GM19023 (cell line): ENCODE results near the gene LDB2.

Source experiments
- ATAC-seq: cut with Tn5 transposase; IDR thresholded peaks from one replicate; pipeline ENCODE4 v1.9.1; 2021; ENCODE audit warnings: mild to moderate bottlenecking, moderate library complexity; ENCODE audit not compliant: unreplicated experiment

LDB2 gene

GRCh38 chr4:16809064-16809463 lies 89.4 kb downstream of the LDB2 start:
- no peak for ATAC-seq

DNA sequence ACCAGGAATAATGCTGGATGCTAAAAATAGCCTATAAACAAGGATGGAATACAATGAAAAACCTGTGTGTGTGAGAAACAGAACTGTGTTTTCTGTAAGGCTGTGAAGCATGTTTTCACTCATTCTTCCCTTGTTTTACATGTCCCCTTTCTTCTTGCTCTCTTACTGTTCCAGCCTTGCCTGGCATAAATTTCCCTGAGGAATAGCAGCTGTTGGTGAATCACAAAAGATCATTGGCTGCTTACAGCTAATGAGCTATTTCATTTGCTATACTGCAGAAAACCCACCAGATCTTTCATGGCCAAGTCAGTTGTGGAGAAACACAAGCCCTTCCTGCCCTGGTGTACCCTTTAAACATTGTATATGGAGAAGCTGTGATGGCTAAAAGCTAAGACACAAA lies 91.1 kb downstream of the LDB2 start:
- no peak for ATAC-seq

DNA sequence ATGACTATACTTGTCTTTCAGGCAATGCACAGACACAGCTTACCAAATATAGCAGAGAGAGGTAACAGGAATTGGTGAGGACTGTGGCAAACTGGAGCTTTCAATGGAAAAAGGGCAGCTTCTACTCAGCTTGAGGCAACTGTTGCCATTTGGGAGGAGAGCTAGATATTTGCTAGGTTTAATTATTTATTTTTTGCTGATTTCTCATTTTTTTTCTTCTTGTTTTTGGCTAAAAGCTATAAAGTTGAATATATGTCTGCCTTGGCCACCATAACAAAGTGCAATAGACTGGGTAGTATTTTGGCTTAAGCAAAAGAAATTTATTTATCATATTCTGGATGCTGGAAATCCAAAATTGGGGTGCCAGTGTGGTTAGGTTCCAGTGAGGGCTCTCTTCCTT lies 93.9 kb downstream of the LDB2 start:
- ATAC-seq: no peak

DNA sequence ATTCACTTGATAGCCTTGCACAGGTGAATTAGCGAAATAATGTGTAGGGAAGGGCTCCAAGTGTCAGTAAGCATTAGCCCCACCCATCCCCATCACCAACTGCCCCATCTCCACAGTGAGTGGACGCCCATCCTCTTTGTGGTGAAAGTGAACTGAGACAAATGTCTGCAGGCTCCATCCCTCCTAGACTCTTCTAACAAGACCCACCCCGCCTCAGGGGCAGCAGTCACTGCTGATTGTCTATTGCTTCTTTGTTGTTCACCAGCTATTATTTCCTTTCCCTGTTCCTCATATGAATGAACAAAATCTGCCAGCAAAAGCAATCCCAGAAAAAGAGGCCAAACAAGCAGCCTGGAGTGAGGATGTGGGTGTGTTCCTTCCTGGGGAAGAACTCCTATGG lies 96.4 kb downstream of the LDB2 start:
- no peak for ATAC-seq

- ATAC-seq: no peak
These were observed 97.1 kb downstream of the LDB2 start for GRCh38 chr4:16801356-16801755.

GRCh38 chr4:16794816-16795445 lies 103.5 kb downstream of the LDB2 start:
- peak; percentile 58 for ATAC-seq

DNA sequence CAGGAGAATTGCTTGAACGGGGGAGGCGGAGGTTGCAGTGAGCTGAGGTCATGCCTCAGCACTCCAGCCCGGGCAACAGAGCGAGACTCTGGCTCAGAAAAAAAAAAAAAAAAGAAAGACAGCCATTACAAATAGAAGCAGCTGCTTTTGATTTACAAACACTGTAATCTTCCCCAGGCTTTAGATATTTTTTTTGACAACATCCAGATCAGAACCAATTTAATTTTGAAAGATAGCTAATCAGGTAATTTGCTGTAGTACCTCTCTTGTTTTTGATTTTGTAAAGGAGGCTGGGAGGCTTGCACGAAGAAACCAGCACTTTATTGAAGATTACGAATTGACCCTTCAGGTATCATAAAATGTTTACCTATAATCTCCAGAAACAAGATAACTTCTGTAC lies 107.0 kb downstream of the LDB2 start:
- ATAC-seq: no peak

DNA sequence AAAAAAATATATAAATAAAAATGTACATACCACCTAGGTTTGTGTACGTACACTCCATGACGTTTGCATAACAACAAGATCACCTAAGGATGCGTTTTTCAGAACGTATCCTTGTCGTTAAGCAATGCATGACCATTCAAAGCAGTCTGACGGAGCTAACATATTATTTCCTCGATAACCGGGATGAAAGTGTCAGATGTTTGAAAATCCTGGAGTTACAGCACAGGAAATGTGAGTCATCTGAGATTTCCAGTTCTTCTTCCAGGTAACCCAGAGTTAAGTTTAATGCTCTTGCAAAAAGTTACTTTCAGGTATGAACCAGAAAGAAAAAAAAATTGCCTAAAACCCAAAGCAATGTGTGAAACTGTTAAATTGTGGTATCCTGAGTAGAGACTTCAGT lies 107.9 kb downstream of the LDB2 start:
- ATAC-seq: no peak

DNA sequence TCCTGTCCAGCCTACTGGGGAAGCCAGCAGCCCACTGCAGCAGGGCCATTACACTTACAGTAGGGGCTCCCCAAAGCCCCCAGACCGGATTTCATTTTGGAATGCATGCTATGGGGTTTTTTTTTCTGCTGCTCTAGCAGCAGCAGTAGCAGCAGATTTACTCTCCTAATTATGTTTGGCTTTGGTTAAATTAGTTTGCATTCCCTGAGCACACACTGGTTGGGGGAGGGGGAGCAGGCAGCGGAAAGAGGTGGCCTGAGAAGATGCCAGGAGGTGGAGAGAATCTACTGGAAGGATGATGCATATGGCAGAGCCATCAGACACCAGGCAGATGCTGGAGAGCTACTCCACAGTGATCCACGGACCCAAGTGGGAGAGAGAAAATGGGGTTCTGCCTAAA lies 109.6 kb downstream of the LDB2 start:
- ATAC-seq: no peak

DNA sequence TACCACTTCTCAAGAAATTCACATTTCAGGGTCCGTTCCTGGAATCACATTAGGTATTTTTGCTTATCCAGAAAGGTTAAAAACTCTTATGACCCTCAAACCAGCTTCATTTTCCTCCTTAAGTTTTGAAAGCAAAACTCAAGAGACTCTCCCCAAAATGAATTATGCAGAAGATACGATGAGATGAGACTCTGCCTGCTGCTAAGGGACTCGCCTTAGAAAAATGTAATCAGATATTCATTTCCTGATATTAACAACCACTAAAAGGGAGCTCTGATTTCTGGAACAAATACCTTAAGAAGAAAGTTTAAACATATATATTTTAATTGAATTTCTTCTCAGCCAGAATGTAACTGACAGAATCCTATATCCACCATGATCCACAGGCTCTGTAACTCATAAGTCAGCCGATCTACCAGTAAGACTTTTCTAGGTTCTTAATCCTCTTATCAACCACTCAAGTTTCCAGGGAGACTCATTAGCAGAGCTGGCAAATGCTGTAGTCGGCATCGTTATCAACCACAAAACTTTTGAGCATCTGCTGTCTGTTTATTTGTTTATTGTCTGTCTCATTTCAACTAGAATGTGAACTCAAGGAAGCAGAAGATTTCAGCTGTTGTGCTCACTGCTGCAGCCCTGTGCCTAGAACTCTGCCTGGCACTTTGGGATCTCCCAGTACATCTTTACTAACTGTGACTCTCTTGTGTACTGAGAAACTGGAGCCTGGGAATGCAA lies 112.5 kb downstream of the LDB2 start:
- no peak for ATAC-seq

DNA sequence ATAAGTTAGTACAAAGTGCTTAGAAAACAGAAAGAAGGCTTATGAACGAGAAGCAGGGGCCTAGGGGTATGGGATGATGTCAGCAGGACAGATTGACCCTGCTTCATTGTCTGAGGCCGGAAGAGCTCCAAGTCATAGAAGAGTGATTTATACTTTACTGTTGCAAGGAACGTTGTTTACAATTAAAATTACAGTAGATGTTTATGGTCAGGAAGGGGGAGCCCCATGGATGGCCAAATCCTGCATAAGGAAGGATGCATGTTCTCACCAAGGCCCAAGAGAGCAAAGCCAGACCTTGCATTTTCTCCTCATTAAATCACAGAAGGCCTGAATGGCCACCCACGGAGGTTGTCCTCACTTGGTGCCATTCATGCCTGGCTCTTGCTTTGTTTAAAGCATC lies 115.3 kb downstream of the LDB2 start:
- no peak for ATAC-seq

DNA sequence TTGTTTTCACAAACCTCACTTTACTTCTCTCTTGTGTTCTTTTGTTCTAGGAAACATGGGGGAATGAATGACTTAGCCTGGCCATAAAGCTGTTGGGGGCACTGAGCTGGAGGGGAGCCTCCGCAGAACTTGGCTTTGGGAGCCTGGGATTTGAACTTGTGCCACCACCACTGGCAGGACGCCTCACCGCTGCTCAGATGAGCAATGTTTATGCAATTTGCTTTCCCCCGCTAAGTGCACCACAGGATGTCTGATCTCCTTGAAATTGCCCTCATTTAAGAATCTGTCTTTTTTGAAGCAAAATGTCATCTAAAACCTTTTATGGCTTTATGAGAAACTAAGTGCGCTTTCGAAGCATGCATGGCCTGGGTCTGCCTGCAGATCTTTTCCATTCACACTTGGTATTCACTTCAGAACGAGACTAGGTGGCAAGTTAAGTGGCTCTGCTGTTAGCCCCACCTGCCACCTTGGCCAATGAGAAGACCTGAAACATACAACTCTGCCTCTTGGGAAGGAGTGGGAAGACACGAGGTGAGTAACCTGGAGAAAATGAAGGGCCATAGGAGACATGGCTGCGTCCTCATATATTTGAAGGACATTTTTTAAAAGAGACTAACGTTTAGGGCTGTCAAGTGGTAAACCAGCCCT lies 119.3 kb downstream of the LDB2 start:
- no peak for ATAC-seq

GRCh38 chr4:16777726-16778125 lies 120.7 kb downstream of the LDB2 start:
- no peak for ATAC-seq

DNA sequence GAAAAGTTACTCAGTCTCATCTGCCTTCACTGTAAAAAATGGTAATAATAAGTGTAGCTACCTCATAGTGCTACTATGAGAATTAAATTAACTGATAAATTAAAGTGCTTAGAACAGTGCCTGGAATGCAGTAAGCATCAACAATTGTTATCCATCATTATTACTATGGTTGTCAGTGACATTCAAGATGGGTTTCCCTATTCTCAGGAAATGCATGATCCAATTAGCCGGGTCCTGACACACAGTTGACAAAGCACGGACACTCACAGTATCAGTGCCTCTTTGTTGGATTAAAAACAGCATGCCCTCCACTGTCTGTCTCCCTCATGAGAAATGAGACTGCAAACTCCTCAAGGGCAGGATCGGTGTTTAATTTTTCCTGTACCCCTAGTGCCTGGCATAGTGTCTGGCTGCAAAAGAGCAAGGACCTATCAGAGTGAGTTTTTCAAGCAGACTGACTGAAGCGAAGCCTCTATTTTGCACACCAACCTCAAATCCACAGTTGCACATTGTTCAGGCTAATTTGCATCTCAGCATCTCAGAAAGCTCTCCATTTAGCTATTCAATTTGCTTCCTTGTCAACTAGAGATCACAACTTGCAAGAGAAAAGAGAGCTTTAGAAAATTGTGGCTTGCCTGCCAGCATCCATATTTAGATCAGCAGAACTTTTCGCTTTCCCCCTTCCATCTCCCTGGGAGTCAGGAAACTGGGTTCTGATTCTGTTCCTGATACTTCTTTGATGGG lies 122.9 kb downstream of the LDB2 start:
- ATAC-seq: no peak

- ATAC-seq: no peak
These were observed 126.0 kb downstream of the LDB2 start for GRCh38 chr4:16772366-16772850.

DNA sequence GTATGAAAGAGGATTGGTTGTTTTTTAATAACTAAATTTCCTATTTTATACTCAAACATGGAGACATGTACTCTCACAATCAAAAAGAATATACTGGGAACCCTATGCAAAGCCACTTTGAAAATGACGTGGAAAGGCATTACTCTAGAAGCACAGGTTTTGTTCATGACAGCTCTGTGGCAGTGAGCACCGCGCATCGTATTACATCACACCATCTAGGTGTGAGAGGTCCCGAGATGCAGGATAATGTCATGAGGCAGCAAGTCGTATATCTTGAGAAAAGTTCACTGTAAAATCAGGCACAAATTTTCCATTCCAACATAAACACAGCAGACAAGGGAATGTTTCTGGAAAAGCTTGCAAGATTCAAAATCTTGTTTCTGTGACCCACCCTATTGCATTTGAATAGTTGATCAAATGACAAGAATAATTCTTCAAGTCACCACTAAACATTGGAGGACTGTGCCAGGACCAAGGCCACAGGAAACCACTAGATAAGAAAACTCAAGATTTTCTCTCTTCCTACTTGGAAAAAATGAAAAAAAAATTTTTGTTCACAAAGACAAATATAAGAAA lies 127.6 kb downstream of the LDB2 start:
- no peak for ATAC-seq

- no peak for ATAC-seq
These were observed 130.6 kb downstream of the LDB2 start for GRCh38 chr4:16767861-16768260.

GRCh38 chr4:16767251-16767650 lies 131.2 kb downstream of the LDB2 start:
- ATAC-seq: no peak

DNA sequence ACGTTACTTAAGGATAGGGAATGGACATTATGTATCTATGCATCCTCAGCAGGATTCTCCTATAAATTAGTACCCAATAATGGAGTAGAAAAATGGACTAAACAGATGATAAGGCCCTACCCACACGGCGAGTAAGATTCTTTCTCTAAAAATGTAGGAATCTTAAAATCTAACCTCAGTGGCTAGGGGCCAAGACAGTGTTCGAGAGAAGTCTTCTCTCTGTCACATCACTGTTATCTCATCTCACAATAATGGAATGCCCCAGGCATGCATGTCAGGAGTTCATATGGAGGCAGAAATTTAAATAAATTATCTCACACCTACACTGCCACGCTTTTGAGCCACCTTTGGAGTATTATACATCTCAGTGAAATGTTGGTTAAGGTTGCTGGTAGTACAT lies 132.9 kb downstream of the LDB2 start:
- ATAC-seq: no peak

DNA sequence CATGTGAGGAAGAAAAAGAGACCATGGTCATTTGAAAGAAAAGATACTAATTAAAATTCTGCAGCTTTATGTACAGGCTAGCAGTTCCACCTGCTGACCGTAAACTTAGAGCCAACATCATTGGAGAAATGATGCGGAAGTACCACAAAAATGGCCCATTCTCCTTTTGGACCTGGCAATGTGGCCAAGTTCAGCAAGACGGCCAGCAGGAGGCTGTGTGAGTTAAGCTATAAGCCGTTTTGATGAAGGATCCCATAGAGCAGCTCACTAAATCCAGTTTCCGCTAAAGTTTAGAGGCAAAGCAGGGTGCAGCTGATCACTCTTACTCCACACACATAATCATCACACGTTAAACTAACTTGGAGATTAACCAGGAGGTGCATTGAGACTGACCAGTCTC lies 133.8 kb downstream of the LDB2 start:
- ATAC-seq: no peak
